Gastrocnemius medialis (tissue), 4 donors: ENCODE data around the gene P4HA2. TPM values are rescaled to one million over a fixed set of nuclear protein-coding genes. Genes with fewer than 3 reads are reported as not detected.

Source experiments
- ATAC-seq, 2 donors: fragments of 150-250 bp; one replicate each; pipeline ENCODE4 v1.9.1; 2016
- DNase-seq, 2 donors: peaks; one replicate each; pipeline ENCODE4 v3.0.0-alpha.2; 2019
- H3K27ac ChIP-seq, 4 donors: fragments of 200-600 bp; sonication (generic); 1 replicate in 1 of 4; 2 replicates in 3 of 4; pipeline ENCODE4 v1.5.1; 2016 to 2018; ENCODE audit warnings: mild to moderate bottlenecking in 2 of 4, moderate library complexity in 1 of 4
- H3K27me3 ChIP-seq, 3 donors: fragments of 200-600 bp; sonication (generic) in 2 of 3; 1 replicate in 1 of 3; 2 replicates in 2 of 3; pipeline versions ENCODE4 v1.5.1 to v1.6.0; 2016 to 2019; ENCODE audit warnings: mild to moderate bottlenecking in 1 of 3, moderate library complexity in 1 of 3
- H3K36me3 ChIP-seq, 2 donors: fragments of 200-600 bp; sonication (generic) in 1 of 2; one replicate each; pipeline ENCODE4 v1.5.1; 2017 to 2018
- H3K4me1 ChIP-seq, 2 donors: fragments of 200-600 bp; sonication (generic) in 1 of 2; one replicate each; pipeline ENCODE4 v1.5.1; 2016 to 2017; ENCODE audit warnings: mild to moderate bottlenecking in 2 of 2
- H3K4me3 ChIP-seq, 4 donors: fragments of 200-600 bp; sonication (generic) in 3 of 4; 1 replicate in 1 of 4; 2 replicates in 3 of 4; pipeline ENCODE4 v1.5.1; 2016 to 2019; ENCODE audit warnings: mild to moderate bottlenecking in 2 of 4
- H3K9me3 ChIP-seq, 3 donors: fragments of 200-600 bp; sonication (generic) in 2 of 3; 1 replicate in 1 of 3; 2 replicates in 2 of 3; pipeline ENCODE4 v1.5.1; 2016 to 2019
- POLR2A ChIP-seq, 2 donors: fragments of 450-650 bp; IDR thresholded peaks; one replicate each; pipeline ENCODE4 v1.6.1; 2017; ENCODE audit warnings: antibody characterized with exemption in 2 of 2, mild to moderate bottlenecking in 2 of 2, moderate library complexity in 2 of 2
- in situ Hi-C, 4 donors: fragments of 200-750 bp; cut with MboI; loops; one replicate each; pipeline versions ENCODE4 v1.15.0 to v1.8.0; 2017; ENCODE audit warnings: low sequenced_read_pairs in 4 of 4
- intact Hi-C: fragments of 100-400 bp; cut with DNase I; formaldehyde crosslinking; loops from one replicate; pipeline ENCODE4 v1.15.1; 2023; ENCODE audit warnings: low total_unique reads
- total RNA-seq, 4 donors: library from RNA; depleted of rRNA; stranded (reverse); fragments of >200 nt; gene quantifications; one replicate each; pipeline versions ENCODE4 v1.1.0 to v1.2.3, GENCODE V29; 2016
- TF ChIP-seq, protein P1 (sequence below), 5 experiments: fragments of 450-650 bp in 3 of 5; fragments of 200-600 bp in 2 of 5; sonication (generic) in 2 of 5; IDR thresholded peaks in 4 of 5; conservative IDR thresholded peaks in 1 of 5; 1 replicate in 4 of 5; 2 replicates in 1 of 5; pipeline ENCODE4 v1.5.1; 2016 to 2019; ENCODE audit warnings: antibody characterized with exemption in 5 of 5, mild to moderate bottlenecking in 3 of 5, moderate library complexity in 3 of 5

Gene P4HA2
- total RNA-seq, 4 donors from 2014 or later, result 5.8 to 15.7 (median 10.3) TPM

DNA sequence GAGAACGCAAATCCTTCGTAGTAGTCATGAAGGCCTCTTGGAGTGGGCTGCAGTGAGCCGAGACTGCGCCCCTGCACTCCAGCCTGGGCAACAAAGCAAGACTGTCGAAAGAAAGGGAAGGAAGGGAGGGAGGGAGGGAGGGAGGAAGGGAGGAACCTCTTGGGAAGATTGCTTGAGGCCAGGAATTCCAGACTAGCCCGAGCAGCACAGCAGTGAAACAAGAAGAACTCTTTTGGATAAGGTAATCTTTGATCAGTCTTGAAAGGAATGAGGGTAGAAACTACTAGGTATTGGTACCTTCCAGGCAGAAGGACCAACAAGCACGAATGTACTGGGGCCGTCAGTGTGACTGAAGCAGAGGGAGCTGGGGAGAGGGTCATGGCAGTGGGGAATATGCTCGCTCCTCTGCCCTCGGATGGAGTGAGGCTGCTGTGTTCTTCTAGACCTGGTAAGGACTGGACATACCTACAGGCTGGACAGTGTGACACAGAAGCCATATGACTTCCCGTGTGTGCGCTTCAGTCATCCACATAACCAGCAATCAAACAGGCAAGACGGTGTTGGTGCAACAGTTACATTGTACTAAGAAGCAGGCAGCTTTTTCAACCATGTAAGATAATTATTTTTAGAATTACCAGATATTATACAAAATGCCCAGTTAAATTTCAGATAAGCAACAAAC, 45.2 kb downstream of the P4HA2 start:
- TF ChIP-seq, protein P1, sequence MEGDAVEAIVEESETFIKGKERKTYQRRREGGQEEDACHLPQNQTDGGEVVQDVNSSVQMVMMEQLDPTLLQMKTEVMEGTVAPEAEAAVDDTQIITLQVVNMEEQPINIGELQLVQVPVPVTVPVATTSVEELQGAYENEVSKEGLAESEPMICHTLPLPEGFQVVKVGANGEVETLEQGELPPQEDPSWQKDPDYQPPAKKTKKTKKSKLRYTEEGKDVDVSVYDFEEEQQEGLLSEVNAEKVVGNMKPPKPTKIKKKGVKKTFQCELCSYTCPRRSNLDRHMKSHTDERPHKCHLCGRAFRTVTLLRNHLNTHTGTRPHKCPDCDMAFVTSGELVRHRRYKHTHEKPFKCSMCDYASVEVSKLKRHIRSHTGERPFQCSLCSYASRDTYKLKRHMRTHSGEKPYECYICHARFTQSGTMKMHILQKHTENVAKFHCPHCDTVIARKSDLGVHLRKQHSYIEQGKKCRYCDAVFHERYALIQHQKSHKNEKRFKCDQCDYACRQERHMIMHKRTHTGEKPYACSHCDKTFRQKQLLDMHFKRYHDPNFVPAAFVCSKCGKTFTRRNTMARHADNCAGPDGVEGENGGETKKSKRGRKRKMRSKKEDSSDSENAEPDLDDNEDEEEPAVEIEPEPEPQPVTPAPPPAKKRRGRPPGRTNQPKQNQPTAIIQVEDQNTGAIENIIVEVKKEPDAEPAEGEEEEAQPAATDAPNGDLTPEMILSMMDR (IDR thresholded peaks at IDR 0.05 in 4 of 5, conservative IDR thresholded peaks at IDR 0.05 in 1 of 5), result no peak
- TF ChIP-seq POLR2A (IDR thresholded peaks at IDR 0.05), result no peak
- ATAC-seq (no peak), DNase-seq (no peak)
- H3K36me3 ChIP-seq, result no peaks in the 10 kb centered on the region
- H3K9me3 ChIP-seq, result no peaks in the 10 kb centered on the region
- intact Hi-C loops (no loop called here), in situ Hi-C loops (no loop called here)
- H3K27me3 ChIP-seq, result no peaks in the 10 kb centered on the region
- no peak overlapping the region for H3K4me3 ChIP-seq
- no peak overlapping the region for H3K27ac ChIP-seq
- no peaks in the 10 kb centered on the region for H3K4me1 ChIP-seq

DNA sequence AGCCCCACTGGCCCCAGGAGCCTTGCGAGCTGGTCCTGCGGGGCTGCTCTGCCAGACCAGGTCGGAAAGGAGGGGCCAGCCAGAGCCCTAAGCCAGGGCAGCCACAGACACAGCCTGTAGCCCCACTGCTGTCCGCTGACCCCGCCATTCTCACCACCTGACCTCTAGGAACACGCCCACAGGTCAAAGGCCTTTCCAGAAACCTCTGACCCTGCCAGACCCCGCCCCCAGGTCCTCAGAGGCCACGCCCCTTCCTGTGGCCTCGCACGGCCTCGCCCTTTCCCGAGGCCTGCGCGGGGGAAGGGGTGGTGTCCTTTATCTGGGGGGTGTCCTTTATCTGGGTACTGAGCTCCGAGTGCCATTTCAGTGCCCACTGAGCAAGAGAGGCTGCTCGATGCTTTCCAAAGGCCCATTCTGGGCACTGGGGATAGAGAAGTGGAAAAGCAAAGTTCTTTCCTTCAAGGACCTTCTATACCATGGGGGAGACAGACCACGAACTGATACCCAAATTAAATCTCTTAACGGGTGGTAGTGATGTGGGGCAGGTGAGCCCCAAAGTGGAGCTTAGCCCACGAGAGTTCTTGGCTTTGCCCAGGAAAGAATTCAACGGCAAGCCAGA, 46.5 kb downstream of the P4HA2 start:
- Histone ChIP-seq H3K9me3 (no peaks in the 10 kb centered on the region), H3K27me3 (no peaks in the 10 kb centered on the region), H3K4me3 (no peak overlapping the region), H3K36me3 (no peaks in the 10 kb centered on the region), H3K4me1 (no peaks in the 10 kb centered on the region), H3K27ac (no peak overlapping the region)
- TF ChIP-seq, protein P1 (IDR thresholded peaks at IDR 0.05 in 4 of 5, conservative IDR thresholded peaks at IDR 0.05 in 1 of 5), result no peak
- no peak for TF ChIP-seq POLR2A (IDR thresholded peaks at IDR 0.05)
- intact Hi-C loops, result no loop called here
- DNase-seq (no peak), ATAC-seq (no peak)
- in situ Hi-C loops, result no loop called here

DNA sequence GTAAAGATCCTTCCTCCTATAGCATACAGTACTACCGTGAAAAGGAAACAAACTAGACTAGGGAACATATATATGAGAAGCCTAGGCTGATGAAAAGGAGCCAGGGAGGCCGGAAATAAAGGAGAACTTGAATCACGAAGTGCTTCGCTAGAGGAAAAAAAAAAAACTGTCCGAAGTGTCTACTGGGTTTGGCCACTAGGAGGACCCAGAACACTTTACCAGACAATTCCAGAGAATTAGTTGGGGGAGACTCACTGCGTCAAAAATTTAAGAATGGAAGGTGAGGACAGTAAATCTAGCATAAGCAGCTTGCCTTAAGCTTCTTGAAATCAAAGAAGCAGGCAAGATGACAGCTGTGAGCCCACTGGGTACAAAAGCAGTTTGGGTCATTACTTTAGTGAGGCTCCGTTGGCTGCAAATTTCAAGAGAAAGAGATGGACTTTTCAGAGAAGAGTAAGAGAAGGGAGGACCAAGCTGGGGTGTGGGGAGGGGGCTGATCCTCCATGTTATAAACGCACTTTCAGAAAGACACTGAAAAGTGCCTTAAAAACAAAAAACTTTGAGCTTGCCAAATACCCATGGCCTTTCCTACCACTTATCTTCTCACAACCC, 47.4 kb downstream of the P4HA2 start:
- Histone ChIP-seq H3K27me3 (no peaks in the 10 kb centered on the region), H3K4me1 (no peaks in the 10 kb centered on the region), H3K9me3 (no peaks in the 10 kb centered on the region), H3K27ac (no peak overlapping the region), H3K36me3 (no peaks in the 10 kb centered on the region), H3K4me3 (no peak overlapping the region)
- intact Hi-C loops (no loop called here), in situ Hi-C loops (no loop called here)
- TF ChIP-seq POLR2A (IDR thresholded peaks at IDR 0.05), result no peak
- TF ChIP-seq, protein P1 (IDR thresholded peaks at IDR 0.05 in 4 of 5, conservative IDR thresholded peaks at IDR 0.05 in 1 of 5), result peak in 4 of 5 experiments; percentile 35 to 73 (median 48)
- ATAC-seq (peak; percentile 47 to 60), DNase-seq (no peak)

DNA sequence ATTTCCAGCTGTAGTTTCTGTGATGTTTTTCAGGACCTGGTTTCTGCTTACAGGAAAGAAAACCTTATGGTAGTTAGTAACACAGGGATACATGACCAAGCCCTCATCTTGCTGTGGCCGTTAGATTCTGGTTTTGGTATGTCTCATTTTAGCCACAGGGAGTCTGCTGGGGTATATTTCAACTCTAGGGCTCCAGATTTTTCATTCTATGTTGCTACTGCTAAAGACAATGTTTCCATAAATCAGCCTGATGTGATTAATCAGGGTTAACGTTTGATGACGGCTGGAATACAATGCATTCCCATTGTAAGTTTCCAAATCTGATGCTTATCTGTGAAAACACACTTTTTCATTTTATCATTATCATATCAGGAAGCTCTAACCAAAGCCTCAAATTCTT, 48.2 kb downstream of the P4HA2 start:
- Histone ChIP-seq H3K4me1 (no peaks in the 10 kb centered on the region), H3K27me3 (no peaks in the 10 kb centered on the region), H3K36me3 (no peaks in the 10 kb centered on the region), H3K27ac (no peak overlapping the region), H3K9me3 (no peaks in the 10 kb centered on the region), H3K4me3 (no peak overlapping the region)
- TF ChIP-seq, protein P1 (IDR thresholded peaks at IDR 0.05 in 4 of 5, conservative IDR thresholded peaks at IDR 0.05 in 1 of 5), result no peak
- TF ChIP-seq POLR2A (IDR thresholded peaks at IDR 0.05), result no peak
- ATAC-seq (no peak), DNase-seq (no peak)
- intact Hi-C loops (no loop called here), in situ Hi-C loops (no loop called here)
